GM18517 (cell line): ENCODE data around the gene SMPD4.
"Not testable (repeated sequence)": the region's sequence is repeated elsewhere in the genome, so short reads cannot be mapped to it uniquely, and the experiment has no call there.

Experiments
- ATAC-seq: cut with Tn5 transposase; IDR thresholded peaks from one replicate; pipeline ENCODE4 v1.9.1; 2021; ENCODE audit warnings: mild to moderate bottlenecking, moderate library complexity; ENCODE audit not compliant: unreplicated experiment

SMPD4 gene

GRCh38 chr2:130187268-130187667, 5.9 kb upstream of the SMPD4 start:
- ATAC-seq, result no peak

GRCh38 chr2:130186391-130186790, 5.0 kb upstream of the SMPD4 start:
- ATAC-seq, result no peak

GRCh38 chr2:130185896-130186295, 4.5 kb upstream of the SMPD4 start:
- ATAC-seq, result no peak

- ATAC-seq, result no peak
Measured at GRCh38 chr2:130185436-130185835, 4.0 kb upstream of the SMPD4 start.

- no peak for ATAC-seq
Measured at GRCh38 chr2:130183512-130184373, 2.3 kb upstream of the SMPD4 start.

GRCh38 chr2:130182826-130183511, 1.6 kb upstream of the SMPD4 start:
- not testable (repeated sequence) for ATAC-seq

- peak; percentile 86 for ATAC-seq
Measured at GRCh38 chr2:130181880-130182682, 679 bp upstream of the SMPD4 start, which contains the start of gene MZT2B. MZT2B (plus strand) TSS chr2:130182262; CDS start chr2:130182283, 21 bp downstream.

- ATAC-seq, result not testable (repeated sequence)
Measured at GRCh38 chr2:130180404-130181324, 738 bp downstream of the SMPD4 start.

GRCh38 chr2:130174866-130175265, 6.5 kb downstream of the SMPD4 start:
- not testable (repeated sequence) for ATAC-seq

- no peak for ATAC-seq
Measured at GRCh38 chr2:130169896-130170295, 11.5 kb downstream of the SMPD4 start.

- ATAC-seq, result not testable (repeated sequence)
Measured at GRCh38 chr2:130169163-130169562, 12.2 kb downstream of the SMPD4 start.

- ATAC-seq, result not testable (repeated sequence)
Measured at GRCh38 chr2:130166611-130167010, 14.8 kb downstream of the SMPD4 start.

GRCh38 chr2:130165293-130166016, 15.9 kb downstream of the SMPD4 start:
- no peak for ATAC-seq

GRCh38 chr2:130162968-130163367, 18.4 kb downstream of the SMPD4 start:
- no peak for ATAC-seq

GRCh38 chr2:130162486-130162885, 18.9 kb downstream of the SMPD4 start:
- not testable (repeated sequence) for ATAC-seq

GRCh38 chr2:130160838-130161705, 20.3 kb downstream of the SMPD4 start:
- not testable (repeated sequence) for ATAC-seq

GRCh38 chr2:130160131-130160530, 21.3 kb downstream of the SMPD4 start:
- no peak for ATAC-seq

- not testable (repeated sequence) for ATAC-seq
Measured at GRCh38 chr2:130159376-130159775, 22.0 kb downstream of the SMPD4 start.
